ENCODE measurements around the gene MMP25.

- TF ChIP-seq CTCF (conservative IDR thresholded peaks at IDR 0.05 in 1 of 2, IDR thresholded peaks at IDR 0.05 in 1 of 2; ENCODE audit: extremely low read depth in 1 of 2, insufficient read depth in 1 of 2, low read depth in 1 of 2, low read length in 2 of 2) (no peak), EZH2 (IDR thresholded peaks at IDR 0.05; ENCODE audit: borderline replicate concordance, low read length) (no peak)
These were observed 27.1 kb downstream of the MMP25 start for GRCh38 chr16:3073448-3073847.
